T-helper 2 cell treated with Interferon-gamma antibody and Interleukin-4, amounts not matched to agents 5 μg/mL and 100 μg/mL, for 36 hours (primary cell): ENCODE data around the gene SLC8A1.

Source experiments
- DNase-seq: peaks from one replicate; pipeline ENCODE4 v3.0.0; 2021; ENCODE audit warnings: low spot score
- H3K27ac Mint-ChIP-seq: one replicate; pipeline ENCODE4 v1.8.0; 2021; ENCODE audit warnings: mild to moderate bottlenecking, mixed read lengths
- H3K27me3 Mint-ChIP-seq: one replicate; pipeline ENCODE4 v1.8.0; 2021; ENCODE audit warnings: low read depth, mixed read lengths
- H3K36me3 Mint-ChIP-seq: one replicate; pipeline ENCODE4 v1.8.0; 2021; ENCODE audit warnings: low read depth, mixed read lengths
- H3K4me1 Mint-ChIP-seq: one replicate; pipeline ENCODE4 v1.8.0; 2021; ENCODE audit warnings: low read depth, mixed read lengths
- H3K4me3 Mint-ChIP-seq: one replicate; pipeline ENCODE4 v1.8.0; 2022; ENCODE audit warnings: mild to moderate bottlenecking, moderate library complexity, mixed read lengths
- H3K9me3 Mint-ChIP-seq: one replicate; pipeline ENCODE4 v1.8.0; 2021; ENCODE audit warnings: mixed read lengths

The SLC8A1 gene

DNA sequence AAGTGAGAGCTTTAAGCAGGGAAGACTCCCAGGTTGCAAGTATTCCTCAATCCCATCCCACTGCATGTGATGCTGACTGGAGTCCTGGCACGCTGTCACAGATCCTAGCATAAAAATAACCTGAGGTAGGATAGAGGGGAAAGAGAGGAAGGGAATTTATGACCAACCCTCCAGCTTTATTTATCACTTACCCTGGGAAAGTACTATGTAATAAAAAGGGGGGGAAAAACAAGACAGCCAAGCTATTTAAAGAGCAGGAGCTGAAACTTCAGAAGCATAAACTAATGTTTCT lies 122.2 kb downstream of the SLC8A1 start:
- no peak overlapping the region for H3K27ac Mint-ChIP-seq
- no peak overlapping the region for H3K4me3 Mint-ChIP-seq
- DNase-seq, result no peak
- H3K36me3 Mint-ChIP-seq, result no peaks in the 10 kb centered on the region
- no peaks in the 10 kb centered on the region for H3K27me3 Mint-ChIP-seq
- H3K9me3 Mint-ChIP-seq, result no peaks in the 10 kb centered on the region
- no peaks in the 10 kb centered on the region for H3K4me1 Mint-ChIP-seq

DNA sequence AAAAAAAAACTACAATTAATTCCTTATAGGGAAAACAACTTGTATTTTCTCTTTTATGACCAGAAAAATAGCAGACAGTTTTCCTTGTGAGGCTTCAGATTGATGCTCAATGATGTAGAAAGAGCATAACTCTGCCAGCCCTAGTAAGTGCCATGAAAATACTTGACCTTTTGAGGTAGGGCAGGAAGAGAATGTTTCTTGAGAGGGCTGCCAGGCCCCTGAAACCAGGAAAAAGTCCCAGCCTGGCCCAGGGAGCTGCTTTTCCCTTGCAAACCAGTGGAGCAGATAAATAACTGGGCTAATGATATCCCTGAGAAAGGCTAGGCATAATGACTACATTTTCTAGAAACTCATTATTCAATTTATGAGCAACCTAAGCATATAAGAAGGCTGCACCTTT lies 126.8 kb downstream of the SLC8A1 start:
- Mint-ChIP-seq H3K36me3 (no peaks in the 10 kb centered on the region), H3K4me1 (no peaks in the 10 kb centered on the region), H3K27me3 (no peaks in the 10 kb centered on the region), H3K27ac (no peak overlapping the region), H3K9me3 (no peaks in the 10 kb centered on the region), H3K4me3 (no peak overlapping the region)
- no peak for DNase-seq

DNA sequence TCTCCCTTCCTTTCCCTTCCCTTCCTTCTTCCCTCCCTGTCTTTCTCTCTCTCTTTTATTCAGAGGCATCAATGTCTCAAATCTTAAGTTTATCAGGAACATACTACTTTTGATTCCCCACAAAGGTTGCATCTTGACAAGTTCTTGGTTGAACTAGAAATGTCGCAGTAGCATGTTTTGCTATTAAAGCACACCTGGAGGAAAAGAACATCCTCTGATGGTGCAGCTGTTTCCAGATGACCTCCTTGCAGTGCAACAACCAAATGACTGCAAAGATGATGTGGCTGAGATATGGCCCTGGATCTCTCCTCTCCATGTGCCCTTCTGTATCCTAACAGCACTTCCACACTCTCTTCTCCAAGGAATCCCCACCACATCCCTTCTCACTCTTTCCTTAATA lies 127.2 kb downstream of the SLC8A1 start:
- no peaks in the 10 kb centered on the region for H3K27me3 Mint-ChIP-seq
- no peaks in the 10 kb centered on the region for H3K4me1 Mint-ChIP-seq
- H3K27ac Mint-ChIP-seq, result no peak overlapping the region
- no peak overlapping the region for H3K4me3 Mint-ChIP-seq
- no peaks in the 10 kb centered on the region for H3K36me3 Mint-ChIP-seq
- DNase-seq, result no peak
- H3K9me3 Mint-ChIP-seq, result no peaks in the 10 kb centered on the region

DNA sequence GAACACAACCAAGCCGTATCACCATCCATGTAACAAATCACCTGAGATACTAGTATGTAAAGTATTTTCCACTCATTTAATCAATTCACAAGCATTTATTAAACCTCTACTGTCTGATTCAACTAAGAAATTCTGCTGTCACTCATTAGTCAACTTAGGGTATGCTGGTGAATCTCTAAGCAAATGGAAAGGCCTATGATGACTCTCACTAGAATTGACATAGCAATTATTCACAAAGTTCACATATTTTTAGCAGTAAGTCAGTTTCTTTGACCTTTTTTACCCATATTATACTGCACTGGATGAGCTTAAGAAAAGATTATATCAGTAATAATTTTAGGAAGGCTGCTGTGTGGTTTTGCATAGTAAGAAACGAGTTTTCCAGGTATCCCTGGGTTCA lies 130.1 kb downstream of the SLC8A1 start:
- Mint-ChIP-seq H3K4me1 (no peaks in the 10 kb centered on the region), H3K9me3 (no peaks in the 10 kb centered on the region), H3K4me3 (no peak overlapping the region), H3K27me3 (no peaks in the 10 kb centered on the region), H3K36me3 (no peaks in the 10 kb centered on the region), H3K27ac (no peak overlapping the region)
- no peak for DNase-seq

DNA sequence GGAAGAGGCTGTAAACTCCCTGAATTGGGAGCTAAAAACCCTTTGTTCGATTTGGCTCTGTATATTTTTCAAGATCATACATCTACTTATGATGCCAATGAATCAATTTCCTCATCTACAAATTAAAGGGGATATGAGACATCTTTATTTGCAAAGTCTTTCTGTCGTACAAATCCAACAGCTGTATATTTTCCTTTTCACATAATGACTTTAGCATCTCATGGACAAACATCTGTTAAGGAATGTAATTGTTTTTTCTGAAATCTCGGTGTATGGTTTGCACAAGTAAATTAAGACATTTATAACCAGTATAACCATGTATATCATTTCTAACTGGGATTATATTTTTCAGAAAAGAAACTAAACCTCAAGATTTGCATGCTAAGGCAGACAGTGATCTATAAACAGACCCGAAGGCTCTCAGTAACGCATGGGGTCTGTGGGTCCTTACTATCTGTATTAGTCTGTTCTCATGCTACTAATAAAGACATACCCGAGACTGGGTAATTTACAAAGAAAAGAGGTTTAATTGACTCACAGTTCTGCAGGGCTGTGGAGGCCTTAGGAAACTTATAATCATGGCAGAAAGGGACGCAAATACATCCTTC lies 130.8 kb downstream of the SLC8A1 start:
- no peaks in the 10 kb centered on the region for H3K9me3 Mint-ChIP-seq
- no peaks in the 10 kb centered on the region for H3K27me3 Mint-ChIP-seq
- no peak for DNase-seq

DNA sequence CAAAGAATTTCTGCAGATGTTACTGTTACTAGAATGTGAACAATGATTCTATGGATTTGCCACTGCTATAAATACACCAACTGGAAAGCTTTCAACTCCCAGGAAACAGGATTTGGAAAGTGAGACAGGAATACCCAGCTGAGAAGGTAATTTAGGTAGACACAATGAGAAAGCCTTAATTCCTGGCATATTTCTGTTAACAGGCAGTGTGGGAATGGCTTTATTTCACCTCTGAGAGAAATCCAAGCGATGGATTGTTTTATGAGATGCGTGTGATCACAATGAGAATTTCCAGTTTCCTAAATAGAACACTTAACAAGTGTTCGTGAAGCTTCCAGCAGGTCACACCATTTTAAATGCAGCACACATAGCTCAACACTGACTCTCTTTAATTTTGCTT lies 133.0 kb downstream of the SLC8A1 start:
- H3K9me3 Mint-ChIP-seq, result peaks cover 10% of the 10 kb centered on the region
- no peaks in the 10 kb centered on the region for H3K36me3 Mint-ChIP-seq
- no peak overlapping the region for H3K27ac Mint-ChIP-seq
- no peak for DNase-seq
- H3K27me3 Mint-ChIP-seq, result no peaks in the 10 kb centered on the region
- H3K4me1 Mint-ChIP-seq, result no peaks in the 10 kb centered on the region
- H3K4me3 Mint-ChIP-seq, result no peak overlapping the region

More for the DNA sequence above, 130.8 kb downstream of the SLC8A1 start:
- Mint-ChIP-seq H3K4me3 (no peak overlapping the region), H3K36me3 (no peaks in the 10 kb centered on the region), H3K27ac (no peak overlapping the region), H3K4me1 (no peaks in the 10 kb centered on the region)

DNA sequence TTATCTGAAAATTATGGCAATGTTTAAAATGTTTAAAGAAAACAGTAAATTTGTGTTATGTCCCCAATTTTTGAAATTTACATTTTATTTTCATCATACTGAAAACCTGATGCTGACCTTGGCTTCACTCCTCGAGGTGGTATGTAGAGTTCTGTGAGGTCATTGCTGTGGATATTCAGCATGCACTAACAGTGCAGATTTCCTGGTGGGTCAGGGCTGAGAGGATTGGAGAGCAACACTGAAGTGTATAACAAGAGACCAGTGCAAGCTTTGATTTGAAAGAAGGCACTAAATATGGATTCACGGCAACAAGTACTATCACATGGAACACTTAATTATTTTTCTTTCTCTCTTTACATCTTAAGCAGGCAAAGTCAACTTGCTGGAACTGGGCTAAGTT lies 134.1 kb downstream of the SLC8A1 start:
- Mint-ChIP-seq H3K36me3 (no peaks in the 10 kb centered on the region), H3K27ac (no peak overlapping the region), H3K27me3 (no peaks in the 10 kb centered on the region), H3K9me3 (peaks cover 10% of the 10 kb centered on the region), H3K4me1 (no peaks in the 10 kb centered on the region), H3K4me3 (no peak overlapping the region)
- no peak for DNase-seq

DNA sequence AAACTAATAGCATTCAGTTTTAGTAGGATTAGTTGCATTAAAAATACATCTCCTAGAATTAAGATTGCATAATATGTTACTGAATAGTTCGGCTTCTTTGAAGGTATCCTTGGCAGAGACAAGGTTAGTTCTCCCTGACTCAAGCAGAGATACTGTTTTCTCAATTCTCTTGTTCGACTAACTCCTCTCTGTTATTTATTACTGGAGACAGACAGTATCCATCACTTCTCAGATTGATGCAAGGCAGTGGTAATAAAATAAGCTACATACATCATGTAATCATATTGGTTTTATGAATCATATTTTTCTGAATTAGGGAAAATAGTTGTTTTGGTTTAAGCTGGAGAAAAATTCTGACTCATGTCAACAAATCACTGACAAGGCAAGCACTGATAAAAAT lies 134.8 kb downstream of the SLC8A1 start:
- no peaks in the 10 kb centered on the region for H3K36me3 Mint-ChIP-seq
- DNase-seq, result no peak
- H3K4me1 Mint-ChIP-seq, result no peaks in the 10 kb centered on the region
- peaks cover 10% of the 10 kb centered on the region for H3K9me3 Mint-ChIP-seq
- no peak overlapping the region for H3K4me3 Mint-ChIP-seq
- no peak overlapping the region for H3K27ac Mint-ChIP-seq
- no peaks in the 10 kb centered on the region for H3K27me3 Mint-ChIP-seq

DNA sequence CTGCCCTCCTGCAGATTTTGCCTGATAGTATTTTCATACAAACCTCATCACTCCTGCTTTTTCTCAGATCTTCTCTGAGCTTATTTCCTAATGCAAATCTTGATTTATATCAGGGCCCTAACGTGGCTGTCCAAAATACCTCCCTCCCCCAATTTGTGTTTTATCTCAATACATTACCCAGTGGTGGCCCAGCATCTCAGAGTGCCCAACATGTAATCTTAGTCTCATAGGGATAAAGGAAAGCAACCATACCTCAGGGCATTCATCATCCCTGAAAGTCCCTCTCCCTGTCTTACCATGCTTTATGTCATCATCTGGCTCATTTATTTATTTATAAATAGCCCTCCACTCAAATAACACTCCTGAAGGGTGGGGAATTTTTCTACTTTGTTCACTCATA lies 135.3 kb downstream of the SLC8A1 start:
- no peaks in the 10 kb centered on the region for H3K4me1 Mint-ChIP-seq
- no peak for DNase-seq
- peaks cover 10% of the 10 kb centered on the region for H3K9me3 Mint-ChIP-seq
- no peaks in the 10 kb centered on the region for H3K27me3 Mint-ChIP-seq
- H3K27ac Mint-ChIP-seq, result no peak overlapping the region
- H3K36me3 Mint-ChIP-seq, result no peaks in the 10 kb centered on the region
- no peak overlapping the region for H3K4me3 Mint-ChIP-seq

DNA sequence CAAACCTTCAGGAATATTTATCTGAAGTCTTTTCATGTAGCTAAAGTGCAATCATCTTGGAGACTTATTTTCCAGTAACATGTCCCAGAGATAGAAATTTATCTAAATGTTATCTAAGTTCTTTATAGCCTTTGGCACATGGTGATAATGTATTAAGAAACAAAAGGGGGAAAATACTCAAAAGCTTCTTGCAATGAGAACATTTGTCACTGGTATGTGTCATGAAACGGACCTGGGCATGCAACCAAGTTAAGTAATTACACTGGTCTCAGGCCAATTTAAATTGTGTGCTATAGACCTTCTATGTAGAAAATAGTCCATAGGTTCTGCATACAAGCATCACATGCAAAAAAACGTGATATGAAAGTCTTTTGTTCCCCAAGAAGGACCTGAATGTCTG lies 136.2 kb downstream of the SLC8A1 start:
- H3K27me3 Mint-ChIP-seq, result no peaks in the 10 kb centered on the region
- H3K36me3 Mint-ChIP-seq, result no peaks in the 10 kb centered on the region
- H3K4me3 Mint-ChIP-seq, result no peak overlapping the region
- no peaks in the 10 kb centered on the region for H3K4me1 Mint-ChIP-seq
- H3K27ac Mint-ChIP-seq, result no peak overlapping the region
- peaks cover 10% of the 10 kb centered on the region for H3K9me3 Mint-ChIP-seq
- no peak for DNase-seq

DNA sequence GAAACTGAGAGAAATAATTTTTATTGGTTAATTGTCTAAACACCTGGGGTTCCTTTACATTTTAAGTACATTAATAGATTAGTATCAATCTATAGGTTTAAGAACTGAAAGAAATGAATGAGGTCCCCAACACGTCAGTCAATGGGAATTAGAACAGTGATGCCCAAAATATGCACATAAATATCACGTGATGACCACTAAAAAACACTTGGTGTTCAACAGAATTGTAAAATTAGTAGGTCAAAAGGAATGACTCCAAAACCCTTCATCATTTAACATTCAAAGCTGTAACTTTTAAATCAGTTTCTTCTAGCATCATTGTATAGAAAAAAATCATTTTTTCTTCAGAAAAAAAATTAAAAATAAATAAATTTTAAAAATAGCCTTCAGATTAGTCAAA lies 140.9 kb downstream of the SLC8A1 start:
- no peaks in the 10 kb centered on the region for H3K4me1 Mint-ChIP-seq
- H3K4me3 Mint-ChIP-seq, result no peak overlapping the region
- H3K27ac Mint-ChIP-seq, result no peak overlapping the region
- H3K27me3 Mint-ChIP-seq, result no peaks in the 10 kb centered on the region
- peaks cover 10% of the 10 kb centered on the region for H3K9me3 Mint-ChIP-seq
- no peaks in the 10 kb centered on the region for H3K36me3 Mint-ChIP-seq
- DNase-seq, result no peak

DNA sequence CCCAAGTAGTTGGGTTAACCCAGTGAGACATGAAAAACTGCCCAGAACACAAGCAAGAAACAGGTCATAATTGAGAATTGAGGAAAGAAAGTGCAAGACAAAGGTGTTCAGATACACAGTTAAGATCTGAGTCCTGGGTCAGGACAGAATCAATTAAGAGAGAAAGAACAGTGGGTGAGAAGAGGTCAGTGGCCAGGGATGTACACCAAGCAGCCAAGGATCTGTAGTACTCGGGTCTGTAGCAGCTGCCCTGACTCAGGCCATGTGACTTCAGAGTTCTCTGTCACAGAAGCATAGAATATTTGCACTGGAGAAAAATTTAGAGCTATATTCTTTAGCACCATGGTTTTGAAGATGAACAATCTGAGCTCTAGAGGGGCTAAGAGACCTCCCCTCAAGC lies 141.6 kb downstream of the SLC8A1 start:
- no peaks in the 10 kb centered on the region for H3K27me3 Mint-ChIP-seq
- H3K4me3 Mint-ChIP-seq, result no peak overlapping the region
- no peaks in the 10 kb centered on the region for H3K4me1 Mint-ChIP-seq
- no peak for DNase-seq
- peaks cover 10% of the 10 kb centered on the region for H3K9me3 Mint-ChIP-seq
- H3K36me3 Mint-ChIP-seq, result no peaks in the 10 kb centered on the region
- no peak overlapping the region for H3K27ac Mint-ChIP-seq

DNA sequence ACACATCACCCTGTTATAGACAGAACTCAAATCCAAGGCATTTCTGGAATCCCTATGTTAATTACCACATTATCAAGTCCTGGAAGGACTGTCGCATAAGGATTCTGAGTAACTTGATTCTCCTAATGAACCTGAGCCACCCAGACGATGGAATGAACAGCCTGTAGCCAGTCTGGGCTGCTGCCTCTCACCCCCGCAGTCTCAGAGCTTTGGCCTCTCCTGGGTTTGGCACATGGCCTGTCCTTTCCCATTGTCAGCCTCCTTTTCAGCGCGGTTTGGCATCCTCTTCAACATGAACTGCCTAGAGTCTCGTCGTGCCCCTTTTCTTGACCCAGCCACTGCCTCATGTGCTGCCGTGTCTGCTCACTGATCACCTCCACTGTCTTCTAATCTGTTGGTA lies 147.6 kb downstream of the SLC8A1 start:
- Mint-ChIP-seq H3K27ac (no peak overlapping the region), H3K36me3 (no peaks in the 10 kb centered on the region)

DNA sequence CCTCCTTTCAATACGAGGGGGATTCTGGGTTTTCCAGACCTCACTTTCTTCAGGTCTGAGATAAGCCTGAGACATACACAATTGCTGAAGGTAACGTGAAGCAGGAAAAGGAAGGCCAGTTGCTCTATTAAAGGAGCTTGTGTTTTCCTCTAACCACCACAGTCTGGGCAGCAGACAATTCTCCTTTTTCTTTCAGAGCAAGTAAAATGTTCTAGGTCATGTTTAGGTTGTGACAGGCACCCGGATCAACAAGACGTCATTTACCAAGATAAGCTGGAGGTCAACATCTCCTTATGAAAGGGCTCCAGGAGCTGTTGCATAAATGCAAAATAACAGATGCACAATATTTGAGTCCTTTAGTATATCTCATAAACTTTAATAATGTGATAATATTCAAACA lies 148.1 kb downstream of the SLC8A1 start:
- Mint-ChIP-seq H3K36me3 (no peaks in the 10 kb centered on the region), H3K4me3 (no peak overlapping the region), H3K4me1 (no peaks in the 10 kb centered on the region), H3K27ac (no peak overlapping the region), H3K27me3 (no peaks in the 10 kb centered on the region), H3K9me3 (no peaks in the 10 kb centered on the region)
- DNase-seq, result no peak

More for the DNA sequence above, 147.6 kb downstream of the SLC8A1 start:
- no peak overlapping the region for H3K4me3 Mint-ChIP-seq
- H3K9me3 Mint-ChIP-seq, result no peaks in the 10 kb centered on the region
- no peak for DNase-seq
- H3K4me1 Mint-ChIP-seq, result no peaks in the 10 kb centered on the region
- no peaks in the 10 kb centered on the region for H3K27me3 Mint-ChIP-seq

DNA sequence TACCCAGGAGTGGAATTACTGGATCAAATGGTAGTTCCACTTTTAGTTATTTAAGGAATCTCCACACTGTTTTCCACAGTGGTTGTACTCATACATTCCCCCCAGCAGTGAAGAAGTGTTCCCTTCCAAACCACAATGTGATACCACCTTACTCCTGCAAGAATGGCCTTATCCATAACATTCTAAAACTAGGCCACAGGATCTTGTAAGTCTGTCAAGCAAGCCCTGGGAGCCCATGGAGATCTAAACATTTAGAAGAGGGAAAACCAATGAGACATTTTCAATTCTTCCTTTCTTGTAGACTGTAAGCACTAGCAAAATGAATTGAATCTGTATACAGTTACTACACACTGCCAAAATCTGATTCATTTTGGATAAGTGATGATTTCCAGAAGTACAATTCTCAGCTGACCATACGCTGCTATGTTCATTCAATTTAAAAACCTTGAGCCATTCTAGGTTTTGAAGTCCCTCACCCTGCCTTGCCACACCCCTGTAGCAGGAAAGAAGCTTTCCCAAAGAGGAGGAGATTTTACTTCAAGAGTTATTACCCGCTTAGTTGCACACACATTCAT lies 149.1 kb downstream of the SLC8A1 start:
- no peak overlapping the region for H3K4me3 Mint-ChIP-seq
- no peaks in the 10 kb centered on the region for H3K36me3 Mint-ChIP-seq
- no peak for DNase-seq
- H3K27ac Mint-ChIP-seq, result no peak overlapping the region
- H3K9me3 Mint-ChIP-seq, result no peaks in the 10 kb centered on the region
- no peaks in the 10 kb centered on the region for H3K4me1 Mint-ChIP-seq
- H3K27me3 Mint-ChIP-seq, result no peaks in the 10 kb centered on the region
